ENCODE results near the gene SUMO4. TPM values are rescaled to one million over a fixed set of nuclear protein-coding genes. Genes with fewer than 3 reads are reported as not detected.

SUMO4 gene
- total and polyA plus RNA-seq, 2 donors (not counting 1 experiment from before 2014, with no cell fraction given) = 0.18 to 11.5 TPM

DNA sequence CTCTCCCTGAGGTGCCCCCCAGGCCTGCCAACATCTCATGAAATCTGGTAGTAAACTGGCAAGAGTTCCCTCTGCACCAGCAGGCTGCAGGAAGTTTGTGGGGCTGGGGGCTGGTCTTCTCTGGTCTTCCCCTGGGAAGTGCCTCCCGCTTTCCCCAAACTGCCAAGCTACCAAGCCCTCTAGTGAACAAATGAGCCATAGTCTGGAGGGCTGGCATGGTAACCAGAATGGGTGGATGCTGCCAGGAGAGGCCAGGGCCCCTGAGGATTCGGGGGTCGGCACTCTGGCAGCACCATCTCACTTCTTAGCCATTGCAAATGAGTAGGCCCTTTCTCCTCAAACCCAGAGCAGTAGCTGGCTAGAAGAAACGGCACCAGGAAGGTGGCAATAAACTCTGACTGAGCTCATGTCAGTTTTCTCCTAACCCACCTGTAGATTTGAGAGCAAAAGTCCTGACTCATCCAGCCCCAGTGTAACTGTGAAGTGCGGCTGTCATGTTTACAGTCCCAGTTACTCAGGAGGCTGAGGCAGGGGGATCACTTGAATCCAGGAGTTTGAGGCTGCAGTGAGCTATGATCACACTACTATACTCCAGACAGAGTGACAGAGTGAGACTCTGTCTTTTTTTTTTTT lies 48.9 kb downstream of the SUMO4 start:
- 93% methylated on average over 2 of the region's 5 CpGs for WGBS (ENCODE audit: insufficient coverage)
- no peak overlapping the region for H3K27ac Mint-ChIP-seq
- Histone ChIP-seq H3K9ac (ENCODE audit: low read length) (no peak overlapping the region), H3K36me3 (replicated peaks in 1 of 2; ENCODE audit: control extremely low read depth in 1 of 2, control insufficient read depth in 1 of 2, extremely low read depth in 1 of 2, insufficient read depth in 2 of 2, low read length in 1 of 2) (peaks cover 1 to 52% of the 10 kb centered on the region in 2 experiments), H3K4me2 (replicated peaks; ENCODE audit: low read depth, low read length, poor library complexity, severe bottlenecking) (no peak overlapping the region), H3K4me1 (ENCODE audit: control insufficient read depth in 2 of 2, insufficient read depth in 2 of 2, low read length in 2 of 2) (no peaks in the 10 kb centered on the region), H3K79me2 (ENCODE audit: control insufficient read depth, insufficient read depth, low read length) (peaks cover 15% of the 10 kb centered on the region), H2AFZ (ENCODE audit: insufficient read depth, low read depth, low read length, poor library complexity, severe bottlenecking) (no peak overlapping the region), H3K27me3 (replicated peaks in 1 of 4; ENCODE audit: control extremely low read depth in 1 of 4, control insufficient read depth in 3 of 4, insufficient read depth in 4 of 4, low read length in 3 of 4) (no peaks in the 10 kb centered on the region), H4K20me1 (ENCODE audit: control insufficient read depth, insufficient read depth, low read length, poor library complexity, severe bottlenecking) (peaks cover 13% of the 10 kb centered on the region), H3K9me3 (ENCODE audit: control extremely low read depth in 1 of 3, control insufficient read depth in 2 of 3, insufficient read depth in 1 of 3, low read length in 2 of 3) (peaks cover 0 to 7% (median 0%) of the 10 kb centered on the region in 3 donors), H3K27ac (ENCODE audit: low read length in 2 of 2) (peak overlapping the region in 1 of 2 donors; percentile 19), H3K4me3 (ENCODE audit: control extremely low read depth in 1 of 5, extremely low read depth in 1 of 5, insufficient read depth in 1 of 5, low read depth in 2 of 5, low read length in 4 of 5) (no peak overlapping the region)
- peaks cover 14% of the 10 kb centered on the region for H3K4me1 Mint-ChIP-seq
- intact Hi-C loops (cut with micrococcal nuclease) = no loop called here
- ChIA-PET POLR2A (interaction anchor here (0.7 kb wide), 1 partner anchor 860 kb away, joined by 5 read pairs; no protein-coding TSS in a partner anchor), CTCF (interaction anchor here (0.5 to 1.4 kb wide), 3 partner anchors 19 to 68 kb away, joined by 3 to 7 read pairs (median 4); no protein-coding TSS in a partner anchor)
- no peak overlapping the region for H3K4me3 Mint-ChIP-seq
- H3K9me3 Mint-ChIP-seq (ENCODE audit: insufficient read depth) = no peaks in the 10 kb centered on the region
- DNase-seq = no peak
- TF ChIP-seq, protein P1, sequence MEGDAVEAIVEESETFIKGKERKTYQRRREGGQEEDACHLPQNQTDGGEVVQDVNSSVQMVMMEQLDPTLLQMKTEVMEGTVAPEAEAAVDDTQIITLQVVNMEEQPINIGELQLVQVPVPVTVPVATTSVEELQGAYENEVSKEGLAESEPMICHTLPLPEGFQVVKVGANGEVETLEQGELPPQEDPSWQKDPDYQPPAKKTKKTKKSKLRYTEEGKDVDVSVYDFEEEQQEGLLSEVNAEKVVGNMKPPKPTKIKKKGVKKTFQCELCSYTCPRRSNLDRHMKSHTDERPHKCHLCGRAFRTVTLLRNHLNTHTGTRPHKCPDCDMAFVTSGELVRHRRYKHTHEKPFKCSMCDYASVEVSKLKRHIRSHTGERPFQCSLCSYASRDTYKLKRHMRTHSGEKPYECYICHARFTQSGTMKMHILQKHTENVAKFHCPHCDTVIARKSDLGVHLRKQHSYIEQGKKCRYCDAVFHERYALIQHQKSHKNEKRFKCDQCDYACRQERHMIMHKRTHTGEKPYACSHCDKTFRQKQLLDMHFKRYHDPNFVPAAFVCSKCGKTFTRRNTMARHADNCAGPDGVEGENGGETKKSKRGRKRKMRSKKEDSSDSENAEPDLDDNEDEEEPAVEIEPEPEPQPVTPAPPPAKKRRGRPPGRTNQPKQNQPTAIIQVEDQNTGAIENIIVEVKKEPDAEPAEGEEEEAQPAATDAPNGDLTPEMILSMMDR (IDR thresholded peaks at IDR 0.05) = no peak
- TF ChIP-seq EZH2 (IDR thresholded peaks at IDR 0.05; ENCODE audit: borderline replicate concordance, insufficient read depth, low read depth, low read length, poor library complexity, severe bottlenecking) = no peak
- ATAC-seq (ENCODE audit: low read depth) = no peak
- no peaks in the 10 kb centered on the region for H3K27me3 Mint-ChIP-seq
